Measurements from ENCODE around the gene ARID1B.
A peak's percentile ranks its signal among the peaks of the same experiment; 100 is the strongest.

Gene ARID1B

GRCh38 chr6:156910938-156911337, 133.8 kb downstream of the ARID1B start:
- peaks cover 3% of the 10 kb centered on the region for H3K79me1 ChIP-seq (ENCODE audit: low read depth, low read length)
- H2BK15ac ChIP-seq (ENCODE audit: low read length) = no peak overlapping the region
- DNase-seq (ENCODE audit: low spot score) = no peak
- no peak overlapping the region for H3K14ac ChIP-seq (ENCODE audit: low read length)
- H2AFZ ChIP-seq (ENCODE audit: low read length) = no peak overlapping the region
- H3K4me1 ChIP-seq (ENCODE audit: control insufficient read depth in 2 of 2, insufficient read depth in 1 of 2, low read depth in 1 of 2, low read length in 2 of 2) = peaks cover 1 to 2% of the 10 kb centered on the region in 2 donors
- H2BK5ac ChIP-seq (ENCODE audit: low read length) = no peak overlapping the region
- H3K4ac ChIP-seq (ENCODE audit: low read length) = no peak overlapping the region
- no CpG with 5 or more reads among the region's 1 CpG for WGBS, 2 donors (ENCODE audit: extremely low coverage in 2 of 2, insufficient read length in 2 of 2, insufficient replicate concordance in 1 of 2)
- no peaks in the 10 kb centered on the region for H3K27me3 ChIP-seq (ENCODE audit: control insufficient read depth in 3 of 3, insufficient read depth in 3 of 3, low read depth in 1 of 3, low read length in 3 of 3)
- no peak overlapping the region for H3K4me3 ChIP-seq (ENCODE audit: low read length in 2 of 2)
- H3K23ac ChIP-seq (ENCODE audit: low read depth, low read length, poor library complexity) = no peak overlapping the region
- H3K4me2 ChIP-seq (ENCODE audit: insufficient read depth, low read length, poor library complexity, severe bottlenecking) = no peak overlapping the region
- H4K91ac ChIP-seq (ENCODE audit: low read depth, low read length, poor library complexity) = no peak overlapping the region
- no peak overlapping the region for H3K9ac ChIP-seq (ENCODE audit: low read depth, low read length, poor library complexity)
- no peak overlapping the region for H3K18ac ChIP-seq (ENCODE audit: low read length)
- H3K27ac ChIP-seq (replicated peaks; ENCODE audit: low read length) = no peak overlapping the region
- no peaks in the 10 kb centered on the region for H3K9me3 ChIP-seq (replicated peaks in 1 of 2; ENCODE audit: control insufficient read depth in 2 of 2, insufficient read depth in 1 of 2, low read depth in 1 of 2, low read length in 2 of 2)
- H3K36me3 ChIP-seq (replicated peaks in 1 of 2; ENCODE audit: control insufficient read depth in 2 of 2, insufficient read depth in 2 of 2, low read length in 2 of 2) = peaks cover 0 to 3% of the 10 kb centered on the region in 2 donors
- H4K8ac ChIP-seq (ENCODE audit: low read depth, low read length) = no peak overlapping the region
- no peak overlapping the region for H2BK120ac ChIP-seq (ENCODE audit: low read depth, low read length)
- no peak overlapping the region for H2BK12ac ChIP-seq (ENCODE audit: low read length)
- no peak overlapping the region for H2AK5ac ChIP-seq (ENCODE audit: low read depth, low read length)

GRCh38 chr6:156911581-156911980, 134.4 kb downstream of the ARID1B start:
- H3K4ac ChIP-seq (ENCODE audit: low read length) = no peak overlapping the region
- H2BK120ac ChIP-seq (ENCODE audit: low read depth, low read length) = no peak overlapping the region
- no peak overlapping the region for H3K18ac ChIP-seq (ENCODE audit: low read length)
- peaks cover 3% of the 10 kb centered on the region for H3K79me1 ChIP-seq (ENCODE audit: low read depth, low read length)
- H2BK12ac ChIP-seq (ENCODE audit: low read length) = no peak overlapping the region
- H2AFZ ChIP-seq (ENCODE audit: low read length) = no peak overlapping the region
- no peak overlapping the region for H4K8ac ChIP-seq (ENCODE audit: low read depth, low read length)
- H3K9ac ChIP-seq (ENCODE audit: low read depth, low read length, poor library complexity) = no peak overlapping the region
- H3K9me3 ChIP-seq (replicated peaks in 1 of 2; ENCODE audit: control insufficient read depth in 2 of 2, insufficient read depth in 1 of 2, low read depth in 1 of 2, low read length in 2 of 2) = no peaks in the 10 kb centered on the region
- H2BK5ac ChIP-seq (ENCODE audit: low read length) = no peak overlapping the region
- no peak overlapping the region for H3K4me2 ChIP-seq (ENCODE audit: insufficient read depth, low read length, poor library complexity, severe bottlenecking)
- no peak overlapping the region for H3K23ac ChIP-seq (ENCODE audit: low read depth, low read length, poor library complexity)
- no CpG with 5 or more reads among the region's 2 CpGs for WGBS, 2 donors (ENCODE audit: extremely low coverage in 2 of 2, insufficient read length in 2 of 2, insufficient replicate concordance in 1 of 2)
- no peak overlapping the region for H2BK15ac ChIP-seq (ENCODE audit: low read length)
- H3K4me3 ChIP-seq (ENCODE audit: low read length in 2 of 2) = no peak overlapping the region
- peaks cover 0 to 3% of the 10 kb centered on the region in 2 donors for H3K36me3 ChIP-seq (replicated peaks in 1 of 2; ENCODE audit: control insufficient read depth in 2 of 2, insufficient read depth in 2 of 2, low read length in 2 of 2)
- no peak overlapping the region for H3K14ac ChIP-seq (ENCODE audit: low read length)
- no peak for DNase-seq (ENCODE audit: low spot score)
- no peak overlapping the region for H2AK5ac ChIP-seq (ENCODE audit: low read depth, low read length)
- no peaks in the 10 kb centered on the region for H3K27me3 ChIP-seq (ENCODE audit: control insufficient read depth in 3 of 3, insufficient read depth in 3 of 3, low read depth in 1 of 3, low read length in 3 of 3)
- no peak overlapping the region for H3K27ac ChIP-seq (replicated peaks; ENCODE audit: low read length)
- peaks cover 1 to 2% of the 10 kb centered on the region in 2 donors for H3K4me1 ChIP-seq (ENCODE audit: control insufficient read depth in 2 of 2, insufficient read depth in 1 of 2, low read depth in 1 of 2, low read length in 2 of 2)
- H4K91ac ChIP-seq (ENCODE audit: low read depth, low read length, poor library complexity) = no peak overlapping the region

GRCh38 chr6:156912431-156912830, 135.3 kb downstream of the ARID1B start:
- peaks cover 0 to 3% of the 10 kb centered on the region in 2 donors for H3K36me3 ChIP-seq (replicated peaks in 1 of 2; ENCODE audit: control insufficient read depth in 2 of 2, insufficient read depth in 2 of 2, low read length in 2 of 2)
- H4K91ac ChIP-seq (ENCODE audit: low read depth, low read length, poor library complexity) = no peak overlapping the region
- H2BK5ac ChIP-seq (ENCODE audit: low read length) = no peak overlapping the region
- H4K8ac ChIP-seq (ENCODE audit: low read depth, low read length) = no peak overlapping the region
- H3K23ac ChIP-seq (ENCODE audit: low read depth, low read length, poor library complexity) = no peak overlapping the region
- peaks cover 3% of the 10 kb centered on the region for H3K79me1 ChIP-seq (ENCODE audit: low read depth, low read length)
- no peak overlapping the region for H3K27ac ChIP-seq (replicated peaks; ENCODE audit: low read length)
- H3K18ac ChIP-seq (ENCODE audit: low read length) = no peak overlapping the region
- H2BK15ac ChIP-seq (ENCODE audit: low read length) = no peak overlapping the region
- H3K4ac ChIP-seq (ENCODE audit: low read length) = no peak overlapping the region
- H2AK5ac ChIP-seq (ENCODE audit: low read depth, low read length) = no peak overlapping the region
- H2AFZ ChIP-seq (ENCODE audit: low read length) = no peak overlapping the region
- no peak overlapping the region for H3K4me2 ChIP-seq (ENCODE audit: insufficient read depth, low read length, poor library complexity, severe bottlenecking)
- no peak overlapping the region for H3K14ac ChIP-seq (ENCODE audit: low read length)
- no peak for DNase-seq (ENCODE audit: low spot score)
- H2BK120ac ChIP-seq (ENCODE audit: low read depth, low read length) = no peak overlapping the region
- H3K9ac ChIP-seq (ENCODE audit: low read depth, low read length, poor library complexity) = no peak overlapping the region
- no peaks in the 10 kb centered on the region for H3K27me3 ChIP-seq (ENCODE audit: control insufficient read depth in 3 of 3, insufficient read depth in 3 of 3, low read depth in 1 of 3, low read length in 3 of 3)
- no peak overlapping the region for H3K4me3 ChIP-seq (ENCODE audit: low read length in 2 of 2)
- no peaks in the 10 kb centered on the region for H3K9me3 ChIP-seq (replicated peaks in 1 of 2; ENCODE audit: control insufficient read depth in 2 of 2, insufficient read depth in 1 of 2, low read depth in 1 of 2, low read length in 2 of 2)
- peaks cover 1 to 4% of the 10 kb centered on the region in 2 donors for H3K4me1 ChIP-seq (ENCODE audit: control insufficient read depth in 2 of 2, insufficient read depth in 1 of 2, low read depth in 1 of 2, low read length in 2 of 2)
- H2BK12ac ChIP-seq (ENCODE audit: low read length) = no peak overlapping the region

- peaks cover 1 to 4% of the 10 kb centered on the region in 2 donors for H3K4me1 ChIP-seq (ENCODE audit: control insufficient read depth in 2 of 2, insufficient read depth in 1 of 2, low read depth in 1 of 2, low read length in 2 of 2)
- H3K4ac ChIP-seq (ENCODE audit: low read length) = no peak overlapping the region
- no peak overlapping the region for H4K91ac ChIP-seq (ENCODE audit: low read depth, low read length, poor library complexity)
- no peak overlapping the region for H2BK5ac ChIP-seq (ENCODE audit: low read length)
- no peaks in the 10 kb centered on the region for H3K27me3 ChIP-seq (ENCODE audit: control insufficient read depth in 3 of 3, insufficient read depth in 3 of 3, low read depth in 1 of 3, low read length in 3 of 3)
- no peaks in the 10 kb centered on the region for H3K9me3 ChIP-seq (replicated peaks in 1 of 2; ENCODE audit: control insufficient read depth in 2 of 2, insufficient read depth in 1 of 2, low read depth in 1 of 2, low read length in 2 of 2)
- WGBS, 2 donors (ENCODE audit: extremely low coverage in 2 of 2, insufficient read length in 2 of 2, insufficient replicate concordance in 1 of 2) = no CpG with 5 or more reads among the region's 7 CpGs
- H3K23ac ChIP-seq (ENCODE audit: low read depth, low read length, poor library complexity) = no peak overlapping the region
- H3K36me3 ChIP-seq (replicated peaks in 1 of 2; ENCODE audit: control insufficient read depth in 2 of 2, insufficient read depth in 2 of 2, low read length in 2 of 2) = peaks cover 0 to 3% of the 10 kb centered on the region in 2 donors
- H3K9ac ChIP-seq (ENCODE audit: low read depth, low read length, poor library complexity) = no peak overlapping the region
- H3K14ac ChIP-seq (ENCODE audit: low read length) = no peak overlapping the region
- DNase-seq (ENCODE audit: low spot score) = no peak
- no peak overlapping the region for H3K27ac ChIP-seq (replicated peaks; ENCODE audit: low read length)
- H2BK120ac ChIP-seq (ENCODE audit: low read depth, low read length) = no peak overlapping the region
- no peak overlapping the region for H3K4me2 ChIP-seq (ENCODE audit: insufficient read depth, low read length, poor library complexity, severe bottlenecking)
- H3K4me3 ChIP-seq (ENCODE audit: low read length in 2 of 2) = no peak overlapping the region
- H2BK12ac ChIP-seq (ENCODE audit: low read length) = no peak overlapping the region
- peak overlapping the region; percentile 25 for H3K18ac ChIP-seq (ENCODE audit: low read length)
- H2AK5ac ChIP-seq (ENCODE audit: low read depth, low read length) = no peak overlapping the region
- peaks cover 3% of the 10 kb centered on the region for H3K79me1 ChIP-seq (ENCODE audit: low read depth, low read length)
- no peak overlapping the region for H2BK15ac ChIP-seq (ENCODE audit: low read length)
- H4K8ac ChIP-seq (ENCODE audit: low read depth, low read length) = no peak overlapping the region
- H2AFZ ChIP-seq (ENCODE audit: low read length) = no peak overlapping the region
Observed at GRCh38 chr6:156914181-156914580, 137.0 kb downstream of the ARID1B start.
